SK-N-SH (cell line): ENCODE results near the gene VWA3A. TPM values are rescaled to one million over a fixed set of nuclear protein-coding genes. Genes with fewer than 3 reads are reported as not detected.

Experiments
- CTCF ChIA-PET: fragments of 300-600, 350-600 bp; formaldehyde crosslinking; extraction: SDS; loops from one replicate; lab custom pipeline; 2021; lab: Yijun Ruan, JAX
- POLR2A ChIA-PET: fragments of 350-600 bp; sonication (Branson Sonifier 250); formaldehyde crosslinking; extraction: SDS; loops from one replicate; lab custom pipeline; 2020; ENCODE audit warnings: antibody characterized with exemption, inconsistent platforms; lab: Yijun Ruan, JAX
- DNase-seq: peaks from one replicate; pipeline ENCODE4 v3.0.0; 2012
- H2AFZ ChIP-seq: fragments of 200-600 bp; sonication (generic); 2 replicates; pipeline ENCODE4 v1.8.1; 2016; ENCODE audit warnings: antibody characterized with exemption, mild to moderate bottlenecking, low read depth
- H3F3A ChIP-seq: fragments of 200-600 bp; sonication (generic); replicated peaks from 2 replicates; pipeline ENCODE3; 2016; ENCODE audit warnings: antibody characterized with exemption, mild to moderate bottlenecking; ENCODE audit not compliant: insufficient read depth
- H3K27ac ChIP-seq, 2 experiments: fragments of 200-500 bp in 1 of 2; fragments of 200-600 bp in 1 of 2; sonication (Bioruptor generic) in 1 of 2; sonication (generic), shearing (Covaris generic) in 1 of 2; 2 replicates each; pipeline versions ENCODE4 v1.5.1 to v1.6.1; 2014 to 2016; ENCODE audit warnings: low read depth in 2 of 2, inconsistent platforms in 1 of 2, low read length in 1 of 2, mild to moderate bottlenecking in 1 of 2, mixed read lengths in 1 of 2
- H3K27me3 ChIP-seq: fragments of 200-600 bp; sonication (generic), shearing (Covaris generic); 2 replicates; pipeline ENCODE4 v1.6.1; 2016; ENCODE audit warnings: mixed run types; ENCODE audit not compliant: insufficient read depth
- H3K36me3 ChIP-seq, 2 experiments: fragments of 200-500 bp in 1 of 2; fragments of 200-600 bp in 1 of 2; sonication (Bioruptor generic) in 1 of 2; sonication (generic) in 1 of 2; replicated peaks in 1 of 2; 2 replicates each; pipeline versions ENCODE3 to v1.5.1; 2014 to 2016; ENCODE audit warnings: low read length in 1 of 2, mild to moderate bottlenecking in 1 of 2; ENCODE audit not compliant: insufficient read depth in 2 of 2, control insufficient read depth in 1 of 2
- H3K4me1 ChIP-seq, 2 experiments: fragments of 200-500 bp in 1 of 2; fragments of 200-600 bp in 1 of 2; sonication (Bioruptor generic) in 1 of 2; sonication (generic), shearing (Covaris generic) in 1 of 2; 2 replicates each; pipeline versions ENCODE4 v1.5.1 to v1.6.1; 2014 to 2016; ENCODE audit warnings: low read depth in 1 of 2, low read length in 1 of 2, mixed run types in 1 of 2; ENCODE audit not compliant: insufficient read depth in 2 of 2, control insufficient read depth in 1 of 2
- H3K4me2 ChIP-seq: fragments of 200-600 bp; sonication (generic), shearing (Covaris generic); 2 replicates; pipeline ENCODE4 v1.6.1; 2017; ENCODE audit warnings: mixed run types
- H3K4me3 ChIP-seq, 2 experiments: fragments of 200-500 bp in 1 of 2; fragments of 200-600 bp in 1 of 2; sonication (Bioruptor generic) in 1 of 2; sonication (generic), shearing (Covaris generic) in 1 of 2; 2 replicates each; pipeline versions ENCODE4 v1.5.1 to v1.8.1; 2014 to 2016; ENCODE audit warnings: low read depth in 2 of 2, inconsistent platforms in 1 of 2, low read length in 1 of 2, mild to moderate bottlenecking in 1 of 2, mixed read lengths in 1 of 2, moderate library complexity in 1 of 2
- H3K79me2 ChIP-seq: fragments of 200-600 bp; sonication (generic); 2 replicates; pipeline ENCODE4 v1.8.1; 2017; ENCODE audit warnings: mild to moderate bottlenecking; ENCODE audit not compliant: insufficient read depth
- H3K9ac ChIP-seq: fragments of 200-600 bp; sonication (generic); 2 replicates; pipeline ENCODE4 v1.6.1; 2017; ENCODE audit warnings: mixed run types
- H3K9me2 ChIP-seq: fragments of 200-600 bp; sonication (generic); 2 replicates; pipeline ENCODE4 v1.6.1; 2017; ENCODE audit warnings: mixed run types
- H3K9me3 ChIP-seq: fragments of 200-600 bp; sonication (generic); 2 replicates; pipeline ENCODE4 v1.6.1; 2017; ENCODE audit warnings: mixed run types, mild to moderate bottlenecking, moderate library complexity
- H4K20me1 ChIP-seq: fragments of 200-600 bp; sonication (generic); 2 replicates; pipeline ENCODE4 v1.6.1; 2017; ENCODE audit warnings: mild to moderate bottlenecking, mixed run types; ENCODE audit not compliant: insufficient read depth
- CHD2 ChIP-seq: fragments of 150-350 bp; IDR thresholded peaks from 2 replicates; pipeline ENCODE4 v1.6.1; 2018; ENCODE audit warnings: low read length; ENCODE audit not compliant: partially characterized antibody
- CTCF ChIP-seq: fragments of 200-600 bp; sonication (generic); IDR thresholded peaks from 2 replicates; pipeline ENCODE4 v1.6.1; 2017; ENCODE audit warnings: antibody characterized with exemption, mild to moderate bottlenecking, moderate library complexity
- ELF1 ChIP-seq: IDR thresholded peaks from 2 replicates; pipeline ENCODE4 v1.4.0; 2012
- EP300 ChIP-seq, 2 experiments: IDR thresholded peaks; 2 replicates each; pipeline versions ENCODE4 v1.4.0 to v1.6.1; 2012; ENCODE audit warnings: borderline replicate concordance in 1 of 2, low read depth in 1 of 2, low read length in 1 of 2
- FOXM1 ChIP-seq: IDR thresholded peaks from 2 replicates; pipeline ENCODE4 v1.4.0; 2012; ENCODE audit warnings: low read depth, mild to moderate bottlenecking
- GATA2 ChIP-seq: sonication (generic); formaldehyde crosslinking; IDR thresholded peaks from 2 replicates; pipeline ENCODE4 v1.5.0; 2020; ENCODE audit warnings: mild to moderate bottlenecking, missing genetic modification reagents
- MAX ChIP-seq: IDR thresholded peaks from 2 replicates; pipeline ENCODE4 v1.4.0; 2012; ENCODE audit warnings: low read depth
- MEF2A ChIP-seq: IDR thresholded peaks from 2 replicates; pipeline ENCODE4 v1.4.0; 2012; ENCODE audit warnings: low read depth, borderline replicate concordance
- NRF1 ChIP-seq: IDR thresholded peaks from 2 replicates; pipeline ENCODE4 v1.6.1; 2012; ENCODE audit warnings: low read depth, mild to moderate bottlenecking, low read length
- PBX3 ChIP-seq: IDR thresholded peaks from 2 replicates; pipeline ENCODE4; 2012
- POLR2AphosphoS5 ChIP-seq: IDR thresholded peaks from 2 replicates; pipeline ENCODE4 v1.6.1; 2012; ENCODE audit warnings: low read depth, low read length
- RXRA ChIP-seq: IDR thresholded peaks from 2 replicates; pipeline ENCODE4 v1.4.0; 2012; ENCODE audit warnings: low read depth, mild to moderate bottlenecking, borderline replicate concordance
- TAF1 ChIP-seq: IDR thresholded peaks from 2 replicates; pipeline ENCODE4 v1.6.1; 2012; ENCODE audit warnings: low read depth, mild to moderate bottlenecking, low read length, moderate library complexity, borderline replicate concordance
- USF1 ChIP-seq: IDR thresholded peaks from 2 replicates; pipeline ENCODE4 v1.4.0; 2012; ENCODE audit warnings: low read depth, borderline replicate concordance
- USF2 ChIP-seq: fragments of 150-350 bp; IDR thresholded peaks from 2 replicates; pipeline ENCODE4 v1.6.1; 2017; ENCODE audit warnings: antibody characterized with exemption, low read length, low read depth, borderline replicate concordance
- YY1 ChIP-seq: IDR thresholded peaks from 2 replicates; pipeline ENCODE4 v1.4.0; 2012; ENCODE audit warnings: low read depth, mild to moderate bottlenecking
- ZBTB33 ChIP-seq: IDR thresholded peaks from 2 replicates; pipeline ENCODE4 v1.4.0; 2012; ENCODE audit warnings: low read depth, borderline replicate concordance
- WGBS: methylation state at CpG from one replicate; pipeline ENCODE4 v1.1.6; 2017; ENCODE audit warnings: low lambda C conversion rate; 5-methylcytosine and 5-hydroxymethylcytosine counted together
- polyA plus RNA-seq, 3 experiments: library from polyadenylated mRNA; depleted of rRNA; stranded (reverse); fragments of >200 nt; gene quantifications; 2 replicates each; pipeline ENCODE4 v1.2.3, GENCODE V29; 2012

Gene VWA3A
- polyA plus RNA-seq, 1 of the 3 experiments (the other 2 are of a cell fraction) = not detected

GRCh38 chr16:22063888-22064467 is 28.4 kb upstream of the VWA3A start:
- Histone ChIP-seq H3K9ac (no peak overlapping the region), H3K9me3 (no peaks in the 10 kb centered on the region), H3K36me3 (peaks cover 0 to 13% of the 10 kb centered on the region in 2 experiments), H3K27me3 (no peaks in the 10 kb centered on the region), H2AFZ (no peak overlapping the region), H3K27ac (no peak overlapping the region), H3K79me2 (peaks cover 4% of the 10 kb centered on the region), H3K4me3 (no peak overlapping the region), H3F3A (peaks cover 6% of the 10 kb centered on the region), H4K20me1 (peaks cover 6% of the 10 kb centered on the region; the same call in 1 of the 2 replicates), H3K9me2 (no peaks in the 10 kb centered on the region), H3K4me1 (no peaks in the 10 kb centered on the region; a peak in 2 of 4 replicates), H3K4me2 (no peak overlapping the region)
- DNase-seq = no peak
- WGBS = 88% methylated on average over 1 of the region's 1 CpG
- TF ChIP-seq GATA2 (CRISPR knock-in tag) (no peak), CHD2 (no peak), ELF1 (no peak), CTCF (no peak), YY1 (no peak), RXRA (no peak), FOXM1 (no peak), PBX3 (no peak), USF1 (no peak), TAF1 (no peak), EP300 (IDR thresholded peaks at IDR 0.05; ENCODE audit: borderline replicate concordance in 1 of 2, low read depth in 1 of 2, low read length in 1 of 2) (no peak), ZBTB33 (no peak), NRF1 (no peak), USF2 (no peak), MAX (no peak), MEF2A (no peak), POLR2AphosphoS5 (no peak)
- POLR2A ChIA-PET = no interaction called here
- CTCF ChIA-PET = interaction anchor here (6.4 kb wide), 1 partner anchor 13 kb away, joined by 58 read pairs; no protein-coding TSS in a partner anchor
